NCI-H2081 (cell line): ENCODE data around the gene CEBPE.

ENCODE experiments used
- DNase-seq, 2 experiments: peaks; one replicate each; lab custom pipeline; 2025; lab: John Stamatoyannopoulos, UW

The CEBPE gene

DNA sequence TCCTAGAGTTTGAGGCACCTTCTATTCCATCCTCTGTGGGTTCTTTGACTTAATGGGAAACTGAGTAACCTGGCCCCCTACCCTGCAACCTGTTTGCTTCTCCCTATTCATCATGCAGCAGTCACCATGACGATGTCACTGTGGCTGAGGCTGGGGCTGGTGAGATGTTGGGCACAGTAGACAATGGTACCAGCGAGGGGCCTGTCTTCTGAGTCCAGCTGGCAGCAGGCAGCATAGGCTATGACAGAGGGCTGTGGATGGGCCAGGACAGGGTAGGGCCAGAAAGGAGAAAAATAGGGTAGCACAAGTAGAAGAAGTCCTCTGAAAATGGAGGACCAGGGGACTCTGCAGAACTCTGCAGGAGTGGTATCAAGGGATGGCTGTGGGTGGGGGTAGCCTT is 16.3 kb downstream of the CEBPE start:
- no peak for DNase-seq

DNA sequence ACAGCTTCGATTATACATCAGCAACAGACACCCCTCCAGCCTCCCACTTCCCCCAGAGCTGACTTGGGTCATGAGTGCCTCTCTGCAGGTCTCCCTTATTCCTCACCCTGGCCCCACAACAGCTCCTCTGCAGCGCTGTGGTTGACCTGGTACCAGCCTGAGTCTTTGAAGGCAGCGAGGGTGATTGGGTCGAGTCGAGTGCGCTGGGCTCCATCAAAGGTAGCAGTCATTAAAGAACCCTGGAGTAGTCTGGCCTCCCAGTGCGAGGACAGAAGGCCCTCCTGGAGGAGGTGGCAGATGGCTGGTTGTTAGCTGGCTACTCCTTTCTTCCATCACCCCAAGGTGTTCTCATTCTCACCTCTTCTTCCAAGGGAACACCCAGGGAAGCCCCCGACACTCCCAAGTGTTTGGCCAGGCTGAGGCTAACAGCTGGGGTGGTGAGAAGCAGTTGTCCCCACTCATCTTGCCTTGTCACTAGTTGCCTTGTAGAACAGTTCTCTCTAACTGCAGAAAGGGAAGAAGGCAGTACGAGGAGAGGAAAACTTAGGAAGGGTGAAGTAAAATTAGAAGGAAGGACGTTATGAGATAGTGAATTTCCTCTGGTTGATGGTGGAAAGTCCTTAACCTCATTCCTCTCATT is 16.9 kb downstream of the CEBPE start:
- DNase-seq = no peak

DNA sequence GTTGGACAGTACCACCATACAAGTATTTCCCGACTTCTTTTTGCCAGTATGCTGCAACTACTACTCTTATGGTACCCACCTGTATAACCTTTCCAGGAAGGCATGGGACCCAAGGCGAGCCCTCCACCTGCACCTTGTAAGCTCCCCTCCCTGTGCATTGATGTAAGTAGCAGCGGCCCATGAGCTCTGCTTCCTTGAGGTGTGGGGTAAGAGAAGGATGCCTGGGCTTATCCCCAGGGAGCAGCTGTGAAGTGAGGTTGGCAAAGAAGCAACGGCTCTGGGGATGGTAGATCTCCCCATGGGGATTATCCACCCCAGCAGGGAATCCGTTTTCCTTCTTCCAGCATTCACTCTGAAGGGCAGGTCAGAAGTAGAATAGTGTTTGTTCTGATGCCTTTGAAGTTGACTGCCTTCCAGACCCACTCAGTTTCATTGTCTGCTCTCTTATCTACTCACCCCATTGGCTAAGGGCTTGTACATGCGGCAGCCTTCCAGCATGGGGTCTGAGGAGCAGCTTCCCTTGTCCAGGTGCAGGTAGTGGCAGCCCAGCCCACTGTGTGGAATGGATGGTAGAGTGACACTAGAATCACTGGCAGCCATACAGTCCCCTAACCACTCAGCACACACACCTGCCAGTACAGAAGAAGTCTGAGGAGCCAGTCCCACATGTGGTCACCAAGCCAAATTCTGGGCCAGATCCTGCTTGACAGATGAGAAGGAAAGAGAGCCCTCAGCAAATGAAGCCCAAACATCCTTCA is 17.7 kb downstream of the CEBPE start:
- DNase-seq = no peak

DNA sequence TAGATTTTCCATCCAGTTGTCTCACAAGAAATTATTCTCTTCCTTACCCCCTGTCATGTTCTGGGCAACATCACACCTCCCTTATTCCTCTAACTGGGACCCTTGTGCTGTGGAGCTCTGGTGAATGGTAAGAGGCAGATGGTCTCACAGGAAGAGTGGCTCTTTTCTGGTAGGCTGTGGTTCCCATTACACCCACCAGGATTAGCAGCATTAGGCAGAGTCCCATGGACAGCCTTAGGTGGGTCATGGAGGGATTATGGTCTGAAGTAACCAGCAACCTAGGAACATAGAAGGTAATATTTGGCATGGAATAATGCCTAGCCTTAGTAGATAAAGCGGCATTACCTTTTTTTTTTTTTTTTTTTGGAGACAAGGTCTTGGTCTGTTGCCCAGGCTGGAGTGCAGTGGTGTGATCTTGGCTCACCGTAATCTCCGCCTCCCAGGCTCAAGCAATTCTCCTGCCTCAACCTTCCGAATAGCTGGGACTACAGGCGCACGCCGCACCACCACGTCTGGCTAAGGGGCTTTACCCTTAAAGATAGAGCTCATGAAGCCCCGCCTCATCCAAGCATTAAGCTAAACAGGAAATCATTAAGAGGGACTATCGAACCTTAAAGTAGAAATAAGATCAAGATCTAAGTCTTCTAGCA is 19.7 kb downstream of the CEBPE start:
- DNase-seq = no peak

DNA sequence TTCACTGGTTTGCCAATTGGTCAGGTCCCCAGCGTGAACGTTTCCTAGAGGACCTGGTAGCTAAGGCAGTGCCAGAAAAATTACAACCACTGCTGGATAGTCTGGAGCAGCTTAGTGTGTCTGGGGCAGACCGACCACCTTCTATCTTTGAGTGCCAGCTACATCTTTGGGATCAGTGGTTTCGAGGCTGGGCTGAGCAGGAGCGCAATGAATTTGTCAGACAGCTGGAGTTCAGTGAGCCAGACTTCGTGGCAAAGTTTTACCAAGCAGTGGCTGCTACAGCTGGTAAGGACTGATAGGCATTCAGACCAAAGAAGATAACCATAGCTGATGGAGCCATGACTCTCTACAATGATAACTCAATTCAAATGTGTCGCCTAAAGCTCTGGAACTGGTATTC is 21.3 kb downstream of the CEBPE start:
- DNase-seq = no peak

DNA sequence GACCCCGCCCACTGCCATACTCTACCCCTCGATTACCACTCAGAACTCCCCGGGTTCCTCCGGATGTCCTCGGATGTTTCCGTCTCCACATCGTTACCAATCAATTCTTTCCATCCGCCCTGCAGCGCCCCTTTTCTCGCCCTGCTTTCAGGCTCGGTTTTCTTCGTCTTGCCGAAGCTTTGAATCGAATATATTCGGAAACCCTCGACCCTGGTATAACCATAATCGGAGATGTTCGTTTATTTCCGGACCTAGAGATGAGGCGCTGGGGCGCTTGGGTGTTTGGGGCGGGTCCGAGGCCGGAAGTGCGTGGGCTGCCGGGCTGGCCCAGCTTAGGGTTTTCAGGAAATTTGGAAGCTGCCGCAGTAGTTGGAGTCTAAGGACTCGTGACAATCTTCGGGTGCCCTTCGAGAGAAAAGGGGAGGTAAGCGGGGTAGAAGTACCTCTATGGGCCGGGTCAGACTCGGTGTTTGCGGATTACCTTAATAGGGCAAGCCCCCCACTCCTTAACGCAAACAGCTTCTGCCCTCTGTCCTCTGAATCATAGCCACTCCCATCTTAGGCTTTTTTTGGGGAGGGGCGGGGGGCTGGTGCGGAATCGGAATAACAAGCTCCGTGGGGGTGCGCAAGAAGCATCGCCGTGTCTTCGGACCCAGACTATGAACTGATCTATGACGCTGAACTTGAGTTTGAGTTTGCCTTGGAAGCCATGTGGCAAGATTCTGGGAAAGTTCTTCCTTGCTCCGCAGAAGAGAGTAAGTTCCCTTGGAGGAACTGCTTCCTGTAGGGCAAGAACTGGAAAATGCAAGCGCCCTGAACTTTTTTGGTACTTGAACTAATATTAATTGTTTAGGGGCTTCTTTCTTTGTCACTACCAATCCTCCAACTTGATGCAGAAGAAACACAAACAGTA is 23.6 kb downstream of the CEBPE start, which contains the start of gene C14orf119:
Gene C14orf119, plus strand, starts transcription at position 310 of the 913 bp plus-strand sequence. CDS start 2,154 bp downstream, outside the sequence.
- no peak for DNase-seq

DNA sequence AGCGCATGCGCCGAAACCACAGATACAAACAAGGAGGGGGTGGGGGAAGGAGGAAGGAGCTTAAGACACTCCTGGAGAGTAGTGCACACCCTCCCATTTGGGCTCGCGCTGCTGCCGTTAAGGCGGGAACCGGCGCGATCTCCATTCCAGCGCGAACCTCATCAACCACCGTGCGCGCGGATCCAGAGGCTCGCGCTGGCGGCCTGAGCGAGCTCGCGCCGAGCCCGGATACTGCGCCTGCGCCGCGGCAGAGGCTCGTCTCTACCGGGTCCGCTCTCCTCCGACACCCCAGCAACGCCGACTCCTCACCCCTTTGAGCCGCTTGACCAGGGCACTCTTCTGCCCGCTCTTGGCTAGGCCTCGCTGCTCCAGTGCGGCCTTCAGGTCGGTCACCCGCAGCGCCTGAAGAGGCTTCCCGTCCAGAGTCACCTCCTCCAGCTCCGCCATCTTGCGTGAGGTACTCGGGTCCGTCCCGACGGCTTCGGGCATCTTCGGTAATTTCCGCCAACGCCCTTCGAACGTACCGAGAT is 24.3 kb downstream of the CEBPE start, which contains the start of gene ACIN1:
Gene ACIN1, minus strand, starts transcription at position 471 of the 530 bp plus-strand sequence. Its CDS starts 24 bp downstream, at position 447.
- DNase-seq = no peak

DNA sequence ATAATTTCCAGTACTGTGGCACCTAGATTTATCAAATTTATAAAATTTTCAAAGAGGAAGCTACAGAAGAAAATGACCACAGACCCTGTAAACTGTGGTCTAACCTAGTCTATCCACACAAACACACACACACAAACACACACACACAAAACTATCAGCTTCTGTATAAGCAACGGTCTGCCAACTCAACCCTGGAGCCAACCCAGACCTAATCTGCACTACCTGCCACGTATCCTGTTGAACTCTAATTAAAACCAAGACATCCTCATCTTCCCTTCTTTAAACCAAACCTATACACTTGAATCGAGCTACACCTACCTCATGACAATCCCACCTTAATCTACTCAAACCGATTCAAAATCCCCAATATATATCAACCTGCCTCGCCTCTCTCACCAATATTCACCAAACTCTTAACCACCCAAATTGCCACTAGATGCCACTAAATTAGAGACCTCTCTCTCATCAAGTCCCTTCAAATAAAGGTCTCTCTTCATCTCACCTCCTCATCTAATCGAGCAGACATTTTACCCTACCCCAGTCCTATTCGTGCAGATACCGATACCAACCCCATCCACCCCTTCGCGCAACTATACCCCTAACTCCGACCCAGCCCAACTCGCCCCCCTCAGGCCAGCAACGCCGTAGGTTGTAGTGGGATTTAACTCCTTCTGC is 24.9 kb downstream of the CEBPE start:
- no peak for DNase-seq

DNA sequence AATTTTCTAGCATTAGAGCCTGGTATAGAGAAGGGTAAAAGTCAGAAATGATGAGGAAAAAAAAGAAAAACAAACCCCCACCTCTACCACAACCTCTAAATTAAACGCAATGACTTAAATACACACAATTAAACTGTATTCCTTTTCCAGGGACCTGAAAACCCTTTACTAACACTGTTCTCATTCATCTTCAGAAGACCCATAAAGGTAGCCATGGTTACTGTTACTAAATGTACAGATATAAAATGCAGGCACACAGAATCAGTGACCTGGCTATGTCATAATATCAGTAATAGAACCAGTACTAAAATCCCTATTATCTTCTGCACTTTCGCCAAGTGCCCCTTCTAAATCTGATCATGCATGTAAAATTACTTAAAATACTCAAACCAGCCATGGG is 25.5 kb downstream of the CEBPE start:
- DNase-seq = no peak

DNA sequence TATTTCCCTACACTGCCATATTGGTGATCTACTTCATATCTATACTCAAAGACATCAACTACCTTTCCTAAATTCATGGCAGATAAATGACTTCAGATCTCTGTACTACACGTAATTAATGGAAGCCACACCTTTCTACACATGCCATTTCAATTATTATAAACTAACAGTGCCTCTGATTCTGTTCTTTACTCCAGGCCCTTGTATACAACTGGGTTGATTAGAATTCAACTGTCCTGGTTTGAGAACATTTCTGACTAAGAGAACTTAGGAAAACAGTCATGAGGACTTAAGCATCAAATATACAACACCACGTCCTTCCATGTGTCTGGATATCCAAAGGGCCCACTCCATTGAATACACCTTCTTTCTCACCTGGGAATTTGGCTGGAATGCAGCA is 26.0 kb downstream of the CEBPE start:
- no peak for DNase-seq

DNA sequence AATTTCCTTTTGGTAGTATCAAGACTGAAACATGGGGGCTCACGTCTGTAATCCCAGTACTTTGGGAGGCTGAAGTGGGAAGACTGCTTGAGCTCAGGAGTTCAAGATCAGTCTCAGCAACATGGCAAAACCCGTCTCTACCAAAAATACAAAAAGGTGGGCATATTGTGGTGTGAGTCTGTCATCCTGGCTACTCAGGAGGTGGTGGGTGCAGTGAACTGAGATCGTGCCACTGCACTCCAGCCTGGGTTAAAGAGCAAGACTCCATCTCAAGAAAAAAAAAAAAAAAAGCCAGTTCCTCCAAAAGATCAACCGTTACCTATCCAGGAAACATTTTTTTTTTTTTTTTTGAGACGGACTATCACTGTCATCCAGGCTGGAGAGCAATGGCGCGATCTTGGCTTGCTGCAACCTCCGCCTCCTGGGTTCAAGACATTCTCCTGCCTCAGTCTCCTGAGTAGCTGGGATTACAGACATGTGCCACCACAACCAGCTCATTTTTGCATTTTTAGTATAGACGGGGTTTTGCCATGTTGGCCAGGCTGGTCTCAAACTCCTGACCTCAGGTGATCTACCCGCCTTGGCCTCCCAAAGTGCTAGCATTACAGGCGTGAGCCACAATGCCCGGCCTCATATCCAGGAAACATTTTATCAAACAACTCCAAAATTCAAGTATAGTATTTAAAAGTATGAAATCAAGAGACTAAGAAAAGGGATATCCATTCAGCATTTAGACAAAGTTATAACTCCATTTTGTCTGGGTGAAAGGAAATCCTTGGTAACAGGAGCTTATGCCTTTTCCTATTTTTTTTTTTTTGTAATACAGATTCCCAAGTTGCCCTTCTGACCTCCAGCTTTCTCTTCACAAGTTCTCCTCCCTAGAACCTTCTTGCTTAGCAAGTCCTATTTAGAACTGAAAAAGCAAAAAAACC is 27.5 kb downstream of the CEBPE start:
- no peak for DNase-seq

DNA sequence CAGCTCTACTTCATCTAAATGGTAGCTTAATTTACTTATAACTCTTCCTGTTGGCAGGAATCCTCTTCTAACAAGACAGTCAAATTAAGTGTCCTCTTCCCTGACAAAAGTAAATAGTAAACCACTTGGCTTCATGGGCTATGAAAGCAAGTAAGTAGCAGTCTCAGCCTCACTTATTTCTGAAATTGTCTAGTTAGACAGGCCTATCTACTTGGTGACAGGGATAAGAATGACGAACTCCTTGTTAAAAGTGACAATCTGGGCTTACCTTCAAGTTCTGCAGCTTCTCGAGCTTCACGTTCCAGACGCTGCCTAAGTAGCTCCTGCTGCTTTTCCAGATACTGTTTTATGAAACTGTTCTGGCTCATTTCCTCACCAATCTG is 28.8 kb downstream of the CEBPE start:
- DNase-seq = no peak

DNA sequence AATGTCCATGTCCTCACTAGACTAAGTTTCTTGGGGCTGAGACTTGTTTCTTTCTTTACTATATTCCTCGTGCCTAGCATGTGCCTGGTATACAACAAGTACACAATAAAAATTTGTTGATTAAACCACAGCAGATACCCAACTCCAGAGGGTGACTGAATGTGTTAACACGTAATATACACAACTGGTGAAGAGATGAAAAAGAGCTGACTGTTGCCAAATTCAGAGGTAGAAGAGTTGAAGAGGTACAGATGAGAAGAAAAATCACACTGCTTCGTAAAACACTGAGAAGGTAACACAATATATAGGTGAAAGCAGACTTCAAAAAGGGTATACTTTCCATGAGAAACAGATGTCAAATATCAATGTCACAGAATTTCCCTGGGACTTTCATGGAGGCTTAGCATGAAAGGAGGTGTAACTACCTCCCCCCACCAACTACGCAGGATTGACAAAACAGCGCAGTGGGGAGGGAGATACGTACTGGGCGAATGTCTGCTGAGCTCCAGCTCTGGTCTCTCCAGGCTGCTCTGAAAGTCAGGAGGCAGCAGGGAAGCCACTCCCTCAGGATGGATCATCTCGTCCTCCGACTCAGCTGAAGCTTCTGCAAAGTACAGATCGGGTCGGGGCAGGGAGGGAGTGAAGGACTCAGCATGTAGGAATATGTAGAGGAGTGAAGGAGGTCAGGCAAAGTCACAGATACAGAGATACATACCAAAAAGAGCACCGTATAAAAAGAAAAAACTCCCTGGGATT is 29.4 kb downstream of the CEBPE start:
- no peak for DNase-seq

DNA sequence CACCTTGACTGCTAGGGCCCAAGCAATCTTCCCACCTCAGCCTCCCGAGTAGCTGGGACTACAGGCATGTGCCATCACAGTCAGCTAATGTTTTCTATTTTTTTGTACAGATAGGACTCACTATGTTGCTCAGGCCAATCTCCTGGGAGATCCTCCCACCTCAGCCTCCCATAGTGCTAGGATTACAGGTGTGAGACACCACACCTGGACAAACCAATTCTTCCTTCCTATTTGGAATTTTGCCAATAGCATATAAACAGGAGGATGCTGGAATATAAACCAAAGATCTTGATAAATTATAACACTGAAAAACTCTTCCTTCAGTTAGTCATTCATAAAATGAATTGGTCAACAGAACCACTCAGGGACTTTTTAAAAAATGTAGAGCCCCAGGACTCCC is 32.5 kb downstream of the CEBPE start:
- no peak for DNase-seq

DNA sequence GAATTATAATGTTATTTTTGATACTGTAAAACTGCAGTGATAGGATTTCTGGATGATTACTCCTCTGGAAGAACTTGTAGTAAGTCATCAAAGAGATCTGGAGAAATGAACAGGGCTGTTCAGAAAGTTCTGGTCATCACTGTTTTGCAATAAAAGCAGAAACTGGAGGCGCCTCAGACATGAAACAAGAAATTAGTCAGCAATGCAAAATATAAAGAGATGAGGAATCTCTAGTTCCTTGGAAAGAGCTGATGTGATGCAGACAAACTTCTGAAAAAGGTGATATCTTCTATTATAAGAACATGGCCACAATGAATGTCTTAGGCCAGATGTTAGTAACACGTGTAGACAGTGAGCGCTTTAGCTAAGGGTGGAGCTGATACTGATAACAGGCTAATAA is 33.6 kb downstream of the CEBPE start:
- DNase-seq = no peak

DNA sequence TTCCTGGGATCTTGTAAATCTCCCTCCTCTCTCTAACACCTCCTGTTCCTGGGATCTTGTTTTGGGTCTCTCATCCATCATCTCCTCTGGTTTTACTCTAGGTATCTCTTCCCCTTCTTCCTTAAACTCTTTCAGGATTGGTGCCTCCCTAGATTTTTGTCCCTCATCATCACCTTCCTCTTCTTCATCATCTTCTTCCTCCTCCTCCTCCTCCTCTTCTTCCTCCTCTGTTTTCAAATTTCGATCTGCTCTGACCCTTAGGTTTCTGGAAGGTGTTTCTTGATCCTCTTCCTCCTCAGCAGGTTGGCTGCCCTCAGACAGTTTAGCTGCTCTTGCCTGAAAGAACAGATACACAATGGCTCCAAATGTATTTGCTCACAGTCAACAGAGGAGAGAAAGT is 38.6 kb downstream of the CEBPE start:
- no peak for DNase-seq

DNA sequence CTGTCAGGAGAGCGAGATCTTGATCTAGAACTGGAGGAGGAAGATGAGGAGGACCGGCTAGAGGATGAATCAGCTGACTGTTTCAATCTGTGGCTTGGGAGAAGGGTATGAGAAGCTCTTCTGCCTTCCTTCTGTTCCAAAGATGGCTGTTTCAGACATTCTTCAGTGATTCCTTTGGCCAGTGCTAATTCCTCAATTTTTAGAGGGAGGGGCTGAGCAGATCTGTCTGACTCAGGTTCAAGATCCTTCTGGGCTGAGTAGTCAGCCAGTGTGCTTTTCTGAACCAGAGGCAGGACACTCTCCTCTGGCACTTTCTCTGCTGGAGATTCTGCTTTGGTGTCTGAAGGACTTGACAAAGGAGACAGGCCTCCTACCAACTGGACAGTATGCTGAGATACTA is 39.3 kb downstream of the CEBPE start:
- no peak for DNase-seq

DNA sequence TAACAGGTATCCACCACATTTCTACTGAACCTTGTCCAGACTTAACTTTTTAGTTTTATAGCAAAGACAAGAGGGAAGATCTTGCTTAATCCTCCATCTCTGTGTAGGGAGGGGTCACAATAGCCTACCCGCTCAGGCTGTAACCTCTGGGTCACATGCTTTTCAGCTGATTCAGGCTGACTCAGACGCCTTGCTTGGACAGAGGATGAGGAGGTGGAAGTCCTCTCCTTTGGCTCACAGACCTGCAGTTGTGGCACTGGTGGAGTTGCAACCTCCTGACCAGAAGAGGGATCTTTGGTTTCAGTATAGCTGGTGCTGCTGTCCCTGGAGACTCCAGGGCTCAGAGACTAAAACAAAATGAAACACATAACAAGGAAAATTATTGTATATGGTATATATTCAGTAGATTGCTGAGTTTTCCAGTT is 40.4 kb downstream of the CEBPE start:
- no peak for DNase-seq

DNA sequence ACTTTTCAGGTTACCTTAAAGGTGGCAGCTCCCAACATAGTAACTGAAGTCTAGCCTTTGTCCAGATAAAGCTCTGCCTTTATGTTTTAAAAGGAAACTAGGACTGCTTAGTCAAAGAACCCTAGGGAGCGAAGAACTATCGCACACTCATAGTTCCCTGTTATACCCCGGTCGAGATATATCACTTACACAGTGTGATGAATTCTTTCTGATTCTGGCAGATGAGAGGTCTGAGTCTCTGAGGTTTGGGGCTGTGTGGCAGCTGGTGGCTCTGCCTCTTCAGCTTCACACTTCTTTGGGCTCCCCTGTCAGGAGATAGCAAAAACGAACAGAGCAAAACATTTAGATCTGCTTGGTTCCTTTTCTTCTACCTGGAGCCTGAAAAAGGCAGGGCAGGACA is 41.1 kb downstream of the CEBPE start:
- no peak for DNase-seq
